ENCODE data around the gene F10. TPM values are rescaled to one million over a fixed set of nuclear protein-coding genes. Genes with fewer than 3 reads are reported as not detected.

The F10 gene
- total RNA-seq, 1 experiment from 2014 or later = not detected

- no peaks in the 10 kb centered on the region for H3K36me3 ChIP-seq (ENCODE audit: low read depth)
- no peak for DNase-seq
- H3K9me2 ChIP-seq (ENCODE audit: insufficient read depth) = no peaks in the 10 kb centered on the region
- no peak overlapping the region for H3K4me3 ChIP-seq
- no peaks in the 10 kb centered on the region for H4K20me1 ChIP-seq (ENCODE audit: insufficient read depth)
- H3K9me3 ChIP-seq (ENCODE audit: insufficient read depth, low read depth) = no peaks in the 10 kb centered on the region
- BruUV-seq (replicated peaks) = no TSS peak
- no peak overlapping the region for H3K4me2 ChIP-seq
- intact Hi-C loops (cut with micrococcal nuclease; ENCODE audit: unreplicated experiment) = no loop called here
- ChIA-PET CTCF (interaction anchor here (0.5 kb wide), 1 partner anchor 284 kb away, joined by 3 read pairs; no protein-coding TSS in a partner anchor), POLR2A (ENCODE audit: unreplicated experiment) (no interaction called here)
- no peaks in the 10 kb centered on the region for H3K27me3 ChIP-seq (ENCODE audit: insufficient read depth, low read depth)
- H3K27ac ChIP-seq = no peak overlapping the region
- no peak overlapping the region for H2AFZ ChIP-seq
- TF ChIP-seq, protein P1, sequence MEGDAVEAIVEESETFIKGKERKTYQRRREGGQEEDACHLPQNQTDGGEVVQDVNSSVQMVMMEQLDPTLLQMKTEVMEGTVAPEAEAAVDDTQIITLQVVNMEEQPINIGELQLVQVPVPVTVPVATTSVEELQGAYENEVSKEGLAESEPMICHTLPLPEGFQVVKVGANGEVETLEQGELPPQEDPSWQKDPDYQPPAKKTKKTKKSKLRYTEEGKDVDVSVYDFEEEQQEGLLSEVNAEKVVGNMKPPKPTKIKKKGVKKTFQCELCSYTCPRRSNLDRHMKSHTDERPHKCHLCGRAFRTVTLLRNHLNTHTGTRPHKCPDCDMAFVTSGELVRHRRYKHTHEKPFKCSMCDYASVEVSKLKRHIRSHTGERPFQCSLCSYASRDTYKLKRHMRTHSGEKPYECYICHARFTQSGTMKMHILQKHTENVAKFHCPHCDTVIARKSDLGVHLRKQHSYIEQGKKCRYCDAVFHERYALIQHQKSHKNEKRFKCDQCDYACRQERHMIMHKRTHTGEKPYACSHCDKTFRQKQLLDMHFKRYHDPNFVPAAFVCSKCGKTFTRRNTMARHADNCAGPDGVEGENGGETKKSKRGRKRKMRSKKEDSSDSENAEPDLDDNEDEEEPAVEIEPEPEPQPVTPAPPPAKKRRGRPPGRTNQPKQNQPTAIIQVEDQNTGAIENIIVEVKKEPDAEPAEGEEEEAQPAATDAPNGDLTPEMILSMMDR (conservative IDR thresholded peaks at IDR 0.05) = no peak
- no peak for TF ChIP-seq EZH2 (IDR thresholded peaks at IDR 0.05; ENCODE audit: low read depth)
- H3F3A ChIP-seq (ENCODE audit: insufficient read depth, low read depth) = no peaks in the 10 kb centered on the region
- H3K79me2 ChIP-seq (ENCODE audit: low read depth) = no peaks in the 10 kb centered on the region
- H3K4me1 ChIP-seq (replicated peaks; ENCODE audit: insufficient read depth) = no peaks in the 10 kb centered on the region
Observed at GRCh38 chr13:113094410-113094800, 28.2 kb upstream of the F10 start.

- no TSS peak for BruUV-seq (replicated peaks)
- no peaks in the 10 kb centered on the region for H3K79me2 ChIP-seq (ENCODE audit: low read depth)
- no peak overlapping the region for H3K27ac ChIP-seq
- no peaks in the 10 kb centered on the region for H3K36me3 ChIP-seq (ENCODE audit: low read depth)
- no peaks in the 10 kb centered on the region for H3K4me1 ChIP-seq (replicated peaks; ENCODE audit: insufficient read depth)
- ChIA-PET CTCF (no interaction called here), POLR2A (ENCODE audit: unreplicated experiment) (no interaction called here)
- H2AFZ ChIP-seq = no peak overlapping the region
- H3F3A ChIP-seq (ENCODE audit: insufficient read depth, low read depth) = no peaks in the 10 kb centered on the region
- H3K27me3 ChIP-seq (ENCODE audit: insufficient read depth, low read depth) = no peaks in the 10 kb centered on the region
- intact Hi-C loops (cut with micrococcal nuclease; ENCODE audit: unreplicated experiment) = no loop called here
- no peaks in the 10 kb centered on the region for H4K20me1 ChIP-seq (ENCODE audit: insufficient read depth)
- no peaks in the 10 kb centered on the region for H3K9me3 ChIP-seq (ENCODE audit: insufficient read depth, low read depth)
- H3K4me2 ChIP-seq = no peak overlapping the region
- H3K9me2 ChIP-seq (ENCODE audit: insufficient read depth) = no peaks in the 10 kb centered on the region
- TF ChIP-seq, protein P1 (conservative IDR thresholded peaks at IDR 0.05) = no peak
- TF ChIP-seq EZH2 (IDR thresholded peaks at IDR 0.05; ENCODE audit: low read depth) = no peak
- no peak overlapping the region for H3K4me3 ChIP-seq
- no peak for DNase-seq
Observed at GRCh38 chr13:113095146-113096051, 27.2 kb upstream of the F10 start.

DNA sequence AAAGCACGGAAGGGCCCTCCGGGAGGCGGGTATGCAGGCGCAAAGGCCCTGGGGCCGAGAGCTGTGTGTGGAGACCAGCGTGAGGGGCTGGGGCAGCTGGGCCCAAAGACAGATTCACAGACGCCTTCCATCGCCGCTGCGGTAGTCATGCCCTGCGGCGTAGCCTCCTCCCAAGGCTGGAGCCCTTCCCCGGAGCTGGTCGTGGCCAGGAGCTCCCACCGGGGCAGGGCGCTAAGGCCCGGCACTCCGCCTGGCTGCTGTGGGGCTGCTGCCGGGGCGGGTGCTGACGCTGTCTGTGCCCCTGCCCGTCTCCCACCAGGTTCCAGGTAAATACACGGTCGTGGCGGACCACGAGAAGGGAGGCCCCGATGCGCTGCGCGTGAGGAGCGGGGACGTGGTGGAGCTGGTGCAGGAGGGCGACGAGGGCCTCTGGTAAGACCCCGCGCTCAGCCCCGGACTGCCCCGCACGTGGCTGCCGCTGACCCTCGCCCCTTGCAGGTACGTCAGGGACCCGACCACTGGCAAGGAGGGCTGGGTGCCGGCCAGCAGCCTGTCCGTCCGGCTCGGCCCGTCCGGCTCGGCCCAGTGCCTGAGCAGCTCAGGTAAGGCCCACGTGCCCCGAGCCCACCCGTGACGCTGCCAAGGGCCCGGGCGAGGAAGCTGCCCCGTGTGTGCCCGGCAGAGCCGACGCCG, 26.4 kb upstream of the F10 start:
- H3F3A ChIP-seq (ENCODE audit: insufficient read depth, low read depth) = no peaks in the 10 kb centered on the region; the same call in 1 of the 2 replicates
- H3K9me2 ChIP-seq (ENCODE audit: insufficient read depth) = no peaks in the 10 kb centered on the region
- H3K79me2 ChIP-seq (ENCODE audit: low read depth) = no peaks in the 10 kb centered on the region
- no peak overlapping the region for H2AFZ ChIP-seq
- intact Hi-C loops (cut with micrococcal nuclease; ENCODE audit: unreplicated experiment) = no loop called here
- ChIA-PET POLR2A (ENCODE audit: unreplicated experiment) (no interaction called here), CTCF (no interaction called here)
- no peaks in the 10 kb centered on the region for H3K36me3 ChIP-seq (ENCODE audit: low read depth)
- no peak overlapping the region for H3K4me2 ChIP-seq
- H3K4me1 ChIP-seq (replicated peaks; ENCODE audit: insufficient read depth) = no peaks in the 10 kb centered on the region
- no peaks in the 10 kb centered on the region for H3K27me3 ChIP-seq (ENCODE audit: insufficient read depth, low read depth)
- BruUV-seq (replicated peaks) = no TSS peak
- no peak overlapping the region for H3K4me3 ChIP-seq
- no peaks in the 10 kb centered on the region for H3K9me3 ChIP-seq (ENCODE audit: insufficient read depth, low read depth)
- H3K27ac ChIP-seq = no peak overlapping the region
- H4K20me1 ChIP-seq (ENCODE audit: insufficient read depth) = no peaks in the 10 kb centered on the region
- no peak for DNase-seq
- TF ChIP-seq, protein P1 (conservative IDR thresholded peaks at IDR 0.05) = no peak
- TF ChIP-seq EZH2 (IDR thresholded peaks at IDR 0.05; ENCODE audit: low read depth) = no peak

Measured in PC-9 (cell line).